K562 (cell line): ENCODE data around the gene ROM1. TPM values are rescaled to one million over a fixed set of nuclear protein-coding genes. Genes with fewer than 3 reads are reported as not detected.
A peak's percentile ranks its signal among the peaks of the same experiment; 100 is the strongest.

ENCODE experiments used
- ATAC-seq: fragments of 200-7000 bp; cut with Tn5 transposase; 3 replicates; pipeline ENCODE4 v1.9.1; 2020; ENCODE audit warnings: moderate library complexity
- BruUV-seq: library from RNA; stranded (reverse); fragments of 400-500 nt; replicated peaks from 2 replicates; lab custom pipeline; 2021; lab: Mats Ljungman, UMichigan
- CTCF ChIA-PET: fragments of 300-600 bp; formaldehyde crosslinking; extraction: SDS; loops from one replicate; lab custom pipeline; 2021; ENCODE audit warnings: low intra/inter-chr PET ratio; lab: Yijun Ruan, JAX
- POLR2A ChIA-PET: fragments of 300-600, 350-650 bp; sonication (Branson Sonifier 250); formaldehyde crosslinking; extraction: SDS; loops from one replicate; lab custom pipeline; 2021; ENCODE audit warnings: antibody characterized with exemption, inconsistent platforms; lab: Yijun Ruan, JAX
- DNase-seq, 4 experiments: peaks; one replicate each; pipeline versions ENCODE4 v3.0.0 to v3.0.0-alpha.2; 2011 to 2018; ENCODE audit warnings: low spot score in 3 of 4, mixed read lengths in 3 of 4; ENCODE audit errors: extremely low read depth in 1 of 4
- FAIRE-seq: peaks from 2 replicates; lab custom pipeline; 2011; peaks lifted over from hg19 to GRCh38; lab: Jason Lieb, UNC
- H2AFZ ChIP-seq: 2 replicates; pipeline ENCODE4 v1.6.0; 2011; ENCODE audit warnings: low read depth, low read length, control low read depth, inconsistent platforms
- H3K27ac ChIP-seq: fragments of 200-600 bp; 3 replicates; pipeline ENCODE4 v1.8.0; 2011; ENCODE audit warnings: low read depth, mild to moderate bottlenecking, control low read depth, inconsistent platforms, low read length, moderate library complexity, mixed read lengths; ENCODE audit errors: extremely low read depth
- H3K27me3 ChIP-seq, 2 experiments: fragments of 300-600 bp in 1 of 2; 2 replicates in 1 of 2; 3 replicates in 1 of 2; pipeline versions ENCODE4 v1.6.0 to v1.8.0; 2011; ENCODE audit warnings: inconsistent platforms in 2 of 2, low read length in 2 of 2, mild to moderate bottlenecking in 1 of 2, mixed read lengths in 1 of 2, moderate library complexity in 1 of 2; ENCODE audit not compliant: control insufficient read depth in 2 of 2, insufficient read depth in 2 of 2
- H3K36me3 ChIP-seq: fragments of 300-600 bp; 3 replicates; pipeline ENCODE4 v1.8.0; 2011; ENCODE audit warnings: mild to moderate bottlenecking, low read length, inconsistent platforms; ENCODE audit not compliant: control insufficient read depth, insufficient read depth
- H3K4me1 ChIP-seq, 2 experiments: fragments of 200-600 bp in 1 of 2; replicated peaks in 1 of 2; 2 replicates in 1 of 2; 3 replicates in 1 of 2; pipeline versions ENCODE4 v1.5.1 to v1.8.0; 2011; ENCODE audit warnings: inconsistent platforms in 2 of 2, low read length in 2 of 2, mild to moderate bottlenecking in 1 of 2, mixed read lengths in 1 of 2, moderate library complexity in 1 of 2; ENCODE audit not compliant: control insufficient read depth in 2 of 2, insufficient read depth in 2 of 2
- H3K4me2 ChIP-seq: 2 replicates; pipeline ENCODE4 v1.6.1; 2011; ENCODE audit warnings: low read length, control low read depth, inconsistent platforms, mixed read lengths; ENCODE audit not compliant: insufficient read depth
- H3K4me3 ChIP-seq: fragments of 200-600 bp; sonication (generic), shearing (Covaris generic); 2 replicates; pipeline ENCODE4 v1.5.1; 2016; ENCODE audit warnings: control low read depth, inconsistent platforms
- H3K79me2 ChIP-seq: fragments of 200-600 bp; 3 replicates; pipeline ENCODE4 v1.8.0; 2011; ENCODE audit warnings: low read length, inconsistent platforms; ENCODE audit not compliant: control insufficient read depth, insufficient read depth
- H3K9ac ChIP-seq, 2 experiments: 2 replicates each; pipeline versions ENCODE4 v1.6.0 to v1.6.1; 2011; ENCODE audit warnings: low read depth in 2 of 2, low read length in 2 of 2, control low read depth in 1 of 2, inconsistent platforms in 1 of 2, mild to moderate bottlenecking in 1 of 2, mixed read lengths in 1 of 2; ENCODE audit not compliant: insufficient read depth in 1 of 2
- H3K9me1 ChIP-seq: one replicate; pipeline ENCODE4 v1.6.0; 2011; ENCODE audit warnings: inconsistent platforms, mild to moderate bottlenecking, low read length, moderate library complexity; ENCODE audit not compliant: control insufficient read depth, insufficient read depth
- H3K9me3 ChIP-seq: replicated peaks from 2 replicates; pipeline ENCODE4 v1.5.1; 2011; ENCODE audit warnings: low read depth, low read length, inconsistent platforms; ENCODE audit not compliant: control insufficient read depth, insufficient read depth
- H4K20me1 ChIP-seq: replicated peaks from 2 replicates; pipeline ENCODE4 v1.6.1; 2011; ENCODE audit warnings: low read length, inconsistent platforms, mixed read lengths; ENCODE audit not compliant: control insufficient read depth, insufficient read depth
- CHD1 ChIP-seq: fragments of 200-600 bp; sonication (generic); IDR thresholded peaks from one replicate; pipeline ENCODE4 v1.6.1; 2012; ENCODE audit warnings: mild to moderate bottlenecking, moderate library complexity, low read length, inconsistent platforms
- HDAC1 ChIP-seq, 2 experiments: fragments of 450-650 bp; IDR thresholded peaks; 2 replicates each; pipeline ENCODE4 v1.6.1; 2016 to 2017; ENCODE audit warnings: inconsistent platforms in 1 of 2, mild to moderate bottlenecking in 1 of 2, moderate library complexity in 1 of 2
- NR2C1 ChIP-seq, 2 experiments: fragments of 450-650 bp; IDR thresholded peaks; 2 replicates each; pipeline ENCODE4 v1.6.1; 2017; ENCODE audit warnings: mild to moderate bottlenecking in 2 of 2, antibody characterized with exemption in 1 of 2, inconsistent platforms in 1 of 2, missing compliant biosample characterization in 1 of 2, missing genetic modification characterization in 1 of 2
- PHTF2 ChIP-seq: fragments of 250-450 bp; sonication (Bioruptor Pico); IDR thresholded peaks from 2 replicates; pipeline ENCODE4 v1.5.0; 2021; ENCODE audit warnings: mild to moderate bottlenecking
- RBM34 ChIP-seq: fragments of 200-400 bp; formaldehyde crosslinking; IDR thresholded peaks from 2 replicates; pipeline ENCODE4 v1.6.1; 2018; ENCODE audit warnings: low read length, borderline replicate concordance; ENCODE audit not compliant: insufficient read depth
- SAP30 ChIP-seq: fragments of 200-600 bp; sonication (generic); IDR thresholded peaks from 2 replicates; pipeline ENCODE4 v1.6.1; 2012; ENCODE audit warnings: borderline replicate concordance, low read depth, mild to moderate bottlenecking, moderate library complexity, low read length, control low read depth, inconsistent platforms; ENCODE audit not compliant: insufficient read depth, poor library complexity, severe bottlenecking
- SIN3A ChIP-seq, 2 experiments: fragments of 150-350 bp in 1 of 2; IDR thresholded peaks; 2 replicates each; pipeline ENCODE4 v1.6.1; 2011 to 2016; ENCODE audit warnings: borderline replicate concordance in 2 of 2, low read depth in 2 of 2, low read length in 2 of 2, mild to moderate bottlenecking in 2 of 2, moderate library complexity in 2 of 2; ENCODE audit not compliant: control insufficient read depth in 1 of 2
- SMAD3 ChIP-seq: fragments of 450-650 bp; formaldehyde crosslinking; conservative IDR thresholded peaks from 2 replicates; pipeline ENCODE4 v1.4.0; 2020; ENCODE audit warnings: mild to moderate bottlenecking
- ZBTB7A ChIP-seq: IDR thresholded peaks from 2 replicates; pipeline ENCODE4 v1.6.1; 2011; ENCODE audit warnings: low read depth, mild to moderate bottlenecking, low read length, moderate library complexity, borderline replicate concordance; ENCODE audit not compliant: control insufficient read depth
- ZC3H4 ChIP-seq: sonication (generic); formaldehyde crosslinking; IDR thresholded peaks from 2 replicates; pipeline ENCODE4 v1.9.0; 2021; ENCODE audit warnings: missing genetic modification reagents, borderline replicate concordance
- WGBS: fragments of 100-300 bp; shearing (Covaris generic); methylation state at CpG from one replicate; pipeline ENCODE4 v1.1.6; 2016; ENCODE audit warnings: low coverage, mixed read lengths; ENCODE audit not compliant: insufficient coverage; ENCODE audit errors: missing lambda C conversion rate; 5-methylcytosine and 5-hydroxymethylcytosine counted together
- in situ Hi-C: fragments of 300-500 bp; cut with MboI; formaldehyde crosslinking; loops from 4 replicates; pipeline ENCODE4 v1.15.0; 2018; ENCODE audit warnings: inconsistent platforms, mixed read lengths
- intact Hi-C: fragments of 100-400 bp; cut with micrococcal nuclease; formaldehyde crosslinking; loops from 2 replicates; pipeline ENCODE4 v1.14.2; 2022
- polyA plus RNA-seq, 8 experiments: library from polyadenylated mRNA; depleted of rRNA in 4 of 8; stranded (reverse) in 5 of 8; unstranded in 3 of 8; fragments of >200 nt; fragmentation: Nextera tagmentation in 2 of 8; fragmentation: Illumina TruSeq in 1 of 8; extraction: Ambion mirVana in 2 of 8; extraction: Trizol in 1 of 8; gene quantifications; 2 replicates each; pipeline versions ENCODE4 v1.2.1 to v1.2.3, GENCODE V29; 2011 to 2014; ENCODE audit warnings: inconsistent platforms in 1 of 8, missing spikeins in 1 of 8
- total RNA-seq, 7 experiments: library from RNA; depleted of rRNA in 6 of 7; stranded (reverse); fragments of >200 nt in 6 of 7; fragmentation: Illumina TruSeq in 2 of 7; extraction: Trizol in 2 of 7; gene quantifications; 2 replicates each; pipeline versions ENCODE4 v1.2.1 to v1.2.3, GENCODE V29; 2011 to 2021; ENCODE audit warnings: low replicate concordance in 1 of 7
- TF ChIP-seq, protein P1 (sequence below): sonication (generic); formaldehyde crosslinking; IDR thresholded peaks from 2 replicates; pipeline ENCODE4 v1.8.0; 2022; ENCODE audit warnings: missing genetic modification reagents, mild to moderate bottlenecking, borderline replicate concordance
- TF ChIP-seq, protein P2 (sequence below): fragments of 450-650 bp; IDR thresholded peaks from 2 replicates; pipeline ENCODE4 v1.6.1; 2016; ENCODE audit warnings: borderline replicate concordance
- TF ChIP-seq, protein P3 (sequence below), 2 experiments: fragments of 200-800 bp in 1 of 2; sonication (Bioruptor generic) in 1 of 2; sonication (generic) in 1 of 2; formaldehyde crosslinking in 1 of 2; IDR thresholded peaks in 1 of 2; conservative IDR thresholded peaks in 1 of 2; 2 replicates each; pipeline versions ENCODE4 v1.5.0 to v1.6.1; 2016 to 2020; ENCODE audit warnings: missing compliant biosample characterization in 1 of 2, missing genetic modification characterization in 1 of 2, missing genetic modification reagents in 1 of 2

Gene ROM1
- total and polyA plus RNA-seq, 9 of the 15 experiments (the other 6 are each of a cell fraction or from before 2014, with no cell fraction given), result 0.75 to 4.0 (median 2.6) TPM

DNA sequence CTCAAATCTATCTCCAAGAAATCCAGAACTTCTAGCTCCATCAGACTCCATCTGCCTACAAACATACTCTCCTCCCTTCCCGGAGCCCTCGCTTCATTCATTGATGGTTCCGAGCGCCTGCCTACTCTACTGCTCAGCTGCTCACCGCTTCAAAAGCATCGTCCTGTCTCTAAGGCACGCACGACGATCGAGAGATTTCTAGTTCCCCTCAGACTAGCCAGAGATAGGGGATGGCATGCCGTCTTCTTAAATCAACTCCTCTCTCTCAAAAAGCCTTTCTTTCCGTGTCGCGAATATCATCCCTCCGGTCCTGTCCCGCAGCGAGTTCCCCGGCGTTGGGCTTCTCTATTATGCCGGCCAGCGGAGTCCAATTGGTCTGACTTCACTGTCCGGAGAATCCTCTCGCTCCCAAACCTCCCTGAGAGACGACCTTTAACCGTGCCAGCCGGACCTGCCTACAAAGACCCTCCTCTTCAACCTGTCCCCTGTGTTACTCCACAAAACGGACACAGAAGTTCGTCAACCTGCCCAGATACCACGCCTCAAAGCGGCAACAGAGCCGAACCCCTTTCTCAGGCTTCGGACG, 40.0 kb upstream of the ROM1 start:
- peak overlapping the region; percentile 96 for H3K4me2 ChIP-seq
- H3K4me3 ChIP-seq, result peak overlapping the region; percentile 96
- peaks cover 22 to 40% of the 10 kb centered on the region in 2 experiments; a peak in 4 of 5 replicates for H3K4me1 ChIP-seq
- POLR2A ChIA-PET, result interaction anchor here (0.6 to 3.8 kb wide), 37 partner anchors 8 to 1110 kb away, joined by 3 to 34 read pairs (median 4); partner anchors contain the start of genes C11orf98, CSKMT, HNRNPUL2 and LBHD1
- H3K36me3 ChIP-seq, result peaks cover 83% of the 10 kb centered on the region
- peak in 2 of 4 experiments; percentile 22 to 48 for DNase-seq
- BruUV-seq, result TSS peak; percentile 76
- H3K27ac ChIP-seq, result peak overlapping the region; percentile 88
- no peaks in the 10 kb centered on the region for H3K9me1 ChIP-seq
- CTCF ChIA-PET, result no interaction called here
- WGBS, result under 1% methylated on average over 31 of the region's 33 CpGs
- intact Hi-C loops, result no loop called here
- peaks cover 3% of the 10 kb centered on the region for H4K20me1 ChIP-seq
- H3K79me2 ChIP-seq, result peaks cover 70% of the 10 kb centered on the region
- peak; percentile 19 for ATAC-seq
- H3K9ac ChIP-seq, result peak overlapping the region; percentile 95
- H3K27me3 ChIP-seq, result no peaks in the 10 kb centered on the region
- FAIRE-seq, result no peak
- H2AFZ ChIP-seq, result peak overlapping the region; percentile 75
- H3K9me3 ChIP-seq, result no peaks in the 10 kb centered on the region
- in situ Hi-C loops, result no loop called here
- TF ChIP-seq RBM34 (no peak), ZC3H4 (CRISPR knock-in tag) (no peak), SAP30 (peak; percentile 56), NR2C1 (IDR thresholded peaks at IDR 0.05) (0 out of 2 replicates have a peak, but pooled peaks have one; percentile 25), NR2C1 (tag; IDR thresholded peaks at IDR 0.05) (no peak), HDAC1 (IDR thresholded peaks at IDR 0.05) (peak in 1 of 2 experiments; percentile 29; a peak in 1 of 4 replicates), SIN3A (IDR thresholded peaks at IDR 0.05; ENCODE audit: borderline replicate concordance in 2 of 2, control insufficient read depth in 1 of 2, low read depth in 2 of 2, low read length in 2 of 2) (peak; percentile 7 to 78; a peak in 2 of 4 replicates), ZBTB7A (no peak), SMAD3 (CRISPR knock-in tag) (no peak), CHD1 (peak; percentile 81), PHTF2 (CRISPR knock-in tag) (peak; percentile 77; the same call in 1 of the 2 replicates)
- TF ChIP-seq, protein P1, sequence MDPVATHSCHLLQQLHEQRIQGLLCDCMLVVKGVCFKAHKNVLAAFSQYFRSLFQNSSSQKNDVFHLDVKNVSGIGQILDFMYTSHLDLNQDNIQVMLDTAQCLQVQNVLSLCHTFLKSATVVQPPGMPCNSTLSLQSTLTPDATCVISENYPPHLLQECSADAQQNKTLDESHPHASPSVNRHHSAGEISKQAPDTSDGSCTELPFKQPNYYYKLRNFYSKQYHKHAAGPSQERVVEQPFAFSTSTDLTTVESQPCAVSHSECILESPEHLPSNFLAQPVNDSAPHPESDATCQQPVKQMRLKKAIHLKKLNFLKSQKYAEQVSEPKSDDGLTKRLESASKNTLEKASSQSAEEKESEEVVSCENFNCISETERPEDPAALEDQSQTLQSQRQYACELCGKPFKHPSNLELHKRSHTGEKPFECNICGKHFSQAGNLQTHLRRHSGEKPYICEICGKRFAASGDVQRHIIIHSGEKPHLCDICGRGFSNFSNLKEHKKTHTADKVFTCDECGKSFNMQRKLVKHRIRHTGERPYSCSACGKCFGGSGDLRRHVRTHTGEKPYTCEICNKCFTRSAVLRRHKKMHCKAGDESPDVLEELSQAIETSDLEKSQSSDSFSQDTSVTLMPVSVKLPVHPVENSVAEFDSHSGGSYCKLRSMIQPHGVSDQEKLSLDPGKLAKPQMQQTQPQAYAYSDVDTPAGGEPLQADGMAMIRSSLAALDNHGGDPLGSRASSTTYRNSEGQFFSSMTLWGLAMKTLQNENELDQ, result 0 out of 2 replicates have a peak, but pooled peaks have one; percentile 23
- TF ChIP-seq, protein P2, sequence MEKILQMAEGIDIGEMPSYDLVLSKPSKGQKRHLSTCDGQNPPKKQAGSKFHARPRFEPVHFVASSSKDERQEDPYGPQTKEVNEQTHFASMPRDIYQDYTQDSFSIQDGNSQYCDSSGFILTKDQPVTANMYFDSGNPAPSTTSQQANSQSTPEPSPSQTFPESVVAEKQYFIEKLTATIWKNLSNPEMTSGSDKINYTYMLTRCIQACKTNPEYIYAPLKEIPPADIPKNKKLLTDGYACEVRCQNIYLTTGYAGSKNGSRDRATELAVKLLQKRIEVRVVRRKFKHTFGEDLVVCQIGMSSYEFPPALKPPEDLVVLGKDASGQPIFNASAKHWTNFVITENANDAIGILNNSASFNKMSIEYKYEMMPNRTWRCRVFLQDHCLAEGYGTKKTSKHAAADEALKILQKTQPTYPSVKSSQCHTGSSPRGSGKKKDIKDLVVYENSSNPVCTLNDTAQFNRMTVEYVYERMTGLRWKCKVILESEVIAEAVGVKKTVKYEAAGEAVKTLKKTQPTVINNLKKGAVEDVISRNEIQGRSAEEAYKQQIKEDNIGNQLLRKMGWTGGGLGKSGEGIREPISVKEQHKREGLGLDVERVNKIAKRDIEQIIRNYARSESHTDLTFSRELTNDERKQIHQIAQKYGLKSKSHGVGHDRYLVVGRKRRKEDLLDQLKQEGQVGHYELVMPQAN, result peak; percentile 43; the same call in 1 of the 2 replicates
- TF ChIP-seq, protein P3, sequence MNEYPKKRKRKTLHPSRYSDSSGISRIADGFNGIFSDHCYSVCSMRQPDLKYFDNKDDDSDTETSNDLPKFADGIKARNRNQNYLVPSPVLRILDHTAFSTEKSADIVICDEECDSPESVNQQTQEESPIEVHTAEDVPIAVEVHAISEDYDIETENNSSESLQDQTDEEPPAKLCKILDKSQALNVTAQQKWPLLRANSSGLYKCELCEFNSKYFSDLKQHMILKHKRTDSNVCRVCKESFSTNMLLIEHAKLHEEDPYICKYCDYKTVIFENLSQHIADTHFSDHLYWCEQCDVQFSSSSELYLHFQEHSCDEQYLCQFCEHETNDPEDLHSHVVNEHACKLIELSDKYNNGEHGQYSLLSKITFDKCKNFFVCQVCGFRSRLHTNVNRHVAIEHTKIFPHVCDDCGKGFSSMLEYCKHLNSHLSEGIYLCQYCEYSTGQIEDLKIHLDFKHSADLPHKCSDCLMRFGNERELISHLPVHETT (CRISPR knock-in tag; conservative IDR thresholded peaks at IDR 0.05 in 1 of 2, IDR thresholded peaks at IDR 0.05 in 1 of 2), result no peak
